HG02943 (cell line): ENCODE measurements around the gene BTRC.
A peak's percentile ranks its signal among the peaks of the same experiment; 100 is the strongest.

Experiments
- ATAC-seq: cut with Tn5 transposase; IDR thresholded peaks from one replicate; pipeline ENCODE4 v1.9.1; 2021; ENCODE audit warnings: mild to moderate bottlenecking, low read depth, moderate library complexity; ENCODE audit not compliant: unreplicated experiment

The BTRC gene

GRCh38 chr10:101561068-101561915 is 207.3 kb downstream of the BTRC start:
- no peak for ATAC-seq

GRCh38 chr10:101562231-101562630 is 208.3 kb downstream of the BTRC start:
- no peak for ATAC-seq

- no peak for ATAC-seq
Observed at GRCh38 chr10:101563007-101563406, 209.0 kb downstream of the BTRC start.

- no peak for ATAC-seq
Observed at GRCh38 chr10:101563497-101564040, 209.6 kb downstream of the BTRC start.

- ATAC-seq: no peak
Observed at GRCh38 chr10:101564490-101564991, 210.6 kb downstream of the BTRC start.

DNA sequence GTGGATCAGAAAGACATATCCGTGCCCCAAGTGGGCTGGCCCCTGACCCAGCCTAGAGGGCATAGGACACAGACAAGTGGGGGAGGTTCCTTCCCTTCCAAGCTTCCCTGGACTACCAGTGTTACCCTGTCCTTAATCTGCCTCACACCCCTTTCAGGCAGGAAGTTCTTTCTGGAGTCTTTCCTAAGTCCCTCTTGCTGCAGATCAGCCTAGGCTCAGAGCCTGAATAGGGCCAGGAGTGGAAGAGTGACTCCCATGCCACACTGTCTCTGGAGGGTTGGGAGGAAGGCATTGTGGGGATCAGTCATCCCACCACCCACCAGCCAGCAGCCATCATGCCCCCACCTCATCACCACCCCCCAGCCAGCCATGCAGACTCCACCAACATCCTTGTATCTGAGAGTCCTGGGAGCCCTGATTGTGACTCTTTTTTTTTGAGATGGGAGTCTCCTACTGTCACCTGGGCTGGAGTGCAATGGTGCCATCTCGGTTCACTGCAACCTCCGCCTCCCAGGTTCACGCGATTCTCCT is 211.5 kb downstream of the BTRC start:
- ATAC-seq: no peak

DNA sequence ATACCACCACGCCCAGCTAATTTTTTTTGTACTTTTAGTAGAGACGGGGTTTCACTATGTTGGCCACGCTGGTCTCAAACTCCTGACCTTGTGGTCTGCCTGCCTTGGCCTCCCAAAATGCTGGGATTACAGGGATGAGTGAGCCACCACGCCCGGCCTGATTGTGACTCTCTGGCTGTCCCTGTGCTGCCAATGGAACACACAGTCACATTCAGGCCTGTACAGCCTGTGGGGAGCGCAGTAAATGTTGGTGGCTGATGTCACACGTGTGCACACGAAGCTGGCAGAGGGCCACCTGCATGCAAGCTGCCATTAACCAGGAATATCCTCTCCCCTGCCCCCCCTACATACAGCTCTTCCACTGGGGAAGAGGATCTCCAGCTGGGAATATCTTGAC is 212.0 kb downstream of the BTRC start:
- no peak for ATAC-seq

GRCh38 chr10:101566333-101567164 is 212.6 kb downstream of the BTRC start:
- no peak for ATAC-seq

GRCh38 chr10:101567165-101568006 is 213.4 kb downstream of the BTRC start:
- no peak for ATAC-seq

GRCh38 chr10:101568054-101568745 is 214.2 kb downstream of the BTRC start:
- ATAC-seq: no peak

DNA sequence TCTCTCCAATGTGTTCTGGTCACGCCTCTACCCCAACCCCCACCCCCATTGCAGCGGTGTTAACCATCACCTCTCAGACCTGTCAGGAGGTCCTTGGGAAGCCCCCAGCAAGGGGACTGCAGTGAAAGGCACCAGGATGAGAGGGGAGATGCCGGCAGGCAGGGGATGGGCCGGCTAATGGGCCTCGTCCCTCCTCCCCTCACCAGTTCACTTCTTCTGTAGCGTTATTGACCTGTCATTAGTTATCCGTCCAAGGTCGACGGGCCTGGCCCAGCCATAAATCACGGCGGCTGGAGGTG is 215.3 kb downstream of the BTRC start:
- no peak for ATAC-seq

GRCh38 chr10:101569622-101570427 is 215.9 kb downstream of the BTRC start:
- peak; percentile 65 for ATAC-seq

DNA sequence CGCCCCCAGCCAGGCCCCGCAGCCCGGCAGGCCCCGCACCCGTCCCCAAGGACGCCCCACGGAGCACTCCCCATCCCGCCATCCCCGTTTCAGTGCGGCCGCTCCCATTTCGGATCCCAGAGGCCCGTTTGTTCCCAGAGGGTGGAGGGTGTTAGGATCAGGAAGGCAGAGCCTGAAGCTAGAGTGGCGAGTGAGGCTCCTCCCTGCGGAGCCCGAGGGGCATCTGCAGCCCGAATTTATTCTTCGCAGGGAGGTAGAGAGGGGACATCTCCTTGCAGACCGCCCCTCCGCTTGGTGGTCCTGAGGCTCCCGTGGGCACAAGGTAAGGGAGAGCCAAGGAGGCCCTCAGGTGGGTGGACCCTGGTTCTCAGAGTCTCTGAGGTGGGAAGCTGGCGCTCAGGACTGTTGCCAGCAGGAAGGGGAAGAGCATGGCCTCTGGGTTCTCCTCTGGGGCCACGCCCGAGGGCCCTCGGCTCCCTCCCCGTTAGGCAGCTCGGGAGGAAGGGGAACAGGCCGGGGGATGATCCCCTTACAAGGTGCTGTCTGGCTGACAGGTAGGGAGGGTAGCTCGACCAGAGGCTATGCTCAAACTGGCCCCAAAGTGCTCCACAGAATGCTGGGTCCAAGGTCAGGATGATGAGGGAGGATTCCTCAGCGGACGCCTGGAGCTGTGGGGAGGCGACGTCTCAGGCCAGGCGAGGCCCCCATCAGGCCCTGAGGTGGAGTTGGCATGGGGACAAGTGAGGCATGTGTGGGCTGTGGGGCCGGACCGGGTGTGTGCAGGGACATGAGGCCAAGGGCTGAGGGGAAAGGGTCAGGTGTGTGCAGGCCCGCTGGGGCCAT is 216.7 kb downstream of the BTRC start:
- ATAC-seq: no peak

- ATAC-seq: no peak
Observed at GRCh38 chr10:101571271-101571925, 217.4 kb downstream of the BTRC start.

GRCh38 chr10:101572126-101572525 is 218.2 kb downstream of the BTRC start:
- no peak for ATAC-seq

GRCh38 chr10:101572785-101573184 is 218.8 kb downstream of the BTRC start:
- no peak for ATAC-seq
